HG03457 (cell line): ENCODE data around the gene PCED1B.
"Not testable (repeated sequence)": the region's sequence is repeated elsewhere in the genome, so short reads cannot be mapped to it uniquely, and the experiment has no call there.

ENCODE experiments used
- ATAC-seq: cut with Tn5 transposase; IDR thresholded peaks from one replicate; pipeline ENCODE4 v1.9.1; 2021; ENCODE audit warnings: moderate number of reproducible peaks; ENCODE audit not compliant: unreplicated experiment

The PCED1B gene

GRCh38 chr12:47202176-47202575, 122.8 kb downstream of the PCED1B start:
- no peak for ATAC-seq

- no peak for ATAC-seq
Observed at GRCh38 chr12:47205532-47206449, 126.4 kb downstream of the PCED1B start.

- no peak for ATAC-seq
Observed at GRCh38 chr12:47206450-47207339, 127.3 kb downstream of the PCED1B start.

- peak; percentile 54 for ATAC-seq
Observed at GRCh38 chr12:47207340-47207717, 127.9 kb downstream of the PCED1B start.

- ATAC-seq, result peak; percentile 47
Observed at GRCh38 chr12:47207829-47208248, 128.4 kb downstream of the PCED1B start.

GRCh38 chr12:47209014-47209413, 129.6 kb downstream of the PCED1B start:
- no peak for ATAC-seq

GRCh38 chr12:47210776-47211175, 131.4 kb downstream of the PCED1B start:
- ATAC-seq, result no peak

GRCh38 chr12:47212701-47213039, 133.2 kb downstream of the PCED1B start:
- no peak for ATAC-seq

- ATAC-seq, result no peak
Observed at GRCh38 chr12:47213396-47213795, 134.0 kb downstream of the PCED1B start.

- no peak for ATAC-seq
Observed at GRCh38 chr12:47214001-47214619, 134.7 kb downstream of the PCED1B start.

- ATAC-seq, result no peak
Observed at GRCh38 chr12:47214771-47215170, 135.3 kb downstream of the PCED1B start.

GRCh38 chr12:47216150-47216677, 136.8 kb downstream of the PCED1B start:
- ATAC-seq, result peak; percentile 61

GRCh38 chr12:47217595-47217869, 138.1 kb downstream of the PCED1B start:
- not testable (repeated sequence) for ATAC-seq

GRCh38 chr12:47218191-47218654, 138.8 kb downstream of the PCED1B start:
- ATAC-seq, result no peak

- no peak for ATAC-seq
Observed at GRCh38 chr12:47219243-47219642, 139.8 kb downstream of the PCED1B start.

- ATAC-seq, result no peak
Observed at GRCh38 chr12:47221256-47222023, 142.0 kb downstream of the PCED1B start.

- ATAC-seq, result no peak
Observed at GRCh38 chr12:47222520-47223030, 143.2 kb downstream of the PCED1B start.

GRCh38 chr12:47223031-47223847, 143.8 kb downstream of the PCED1B start:
- ATAC-seq, result no peak

- ATAC-seq, result no peak
Observed at GRCh38 chr12:47223848-47224213, 144.4 kb downstream of the PCED1B start.
